Activated CD8-positive, alpha-beta T cell treated with anti-CD3 and anti-CD28 coated beads, Interleukin-2, amount 10 ng/mL, durations not matched to agents 7 days and 5 days (primary cell): ENCODE results near the gene PLXDC2. TPM values are rescaled to one million over a fixed set of nuclear protein-coding genes. Genes with fewer than 3 reads are reported as not detected.

Experiments used
- ATAC-seq: fragments of 150-1000 bp; cut with Tn5 transposase; one replicate; pipeline ENCODE4 v1.10.0; 2021; ENCODE audit warnings: moderate library complexity
- CTCF ChIA-PET: fragments of 350-600 bp; sonication (Branson Sonifier 250); formaldehyde crosslinking; loops from one replicate; lab custom pipeline; 2021; ENCODE audit warnings: antibody characterized with exemption; lab: Charles Lee
- POLR2A ChIA-PET: fragments of 350-600 bp; sonication (Branson Sonifier 250); formaldehyde crosslinking; loops from one replicate; lab custom pipeline; 2021; ENCODE audit warnings: antibody characterized with exemption; lab: Charles Lee
- DNase-seq: peaks from one replicate; pipeline ENCODE4 v3.0.0-alpha.2; 2020
- H3K27ac Mint-ChIP-seq: one replicate; pipeline ENCODE4 v1.8.0; 2021; ENCODE audit warnings: mild to moderate bottlenecking, mixed read lengths
- H3K27me3 Mint-ChIP-seq: one replicate; pipeline ENCODE4 v1.8.0; 2021; ENCODE audit warnings: low read depth, mixed read lengths
- H3K36me3 Mint-ChIP-seq: one replicate; pipeline ENCODE4 v1.8.0; 2021; ENCODE audit warnings: low read depth, mixed read lengths
- H3K4me1 Mint-ChIP-seq: one replicate; pipeline ENCODE4 v1.8.0; 2021; ENCODE audit warnings: low read depth, mixed read lengths
- H3K4me3 Mint-ChIP-seq: one replicate; pipeline ENCODE4 v1.8.0; 2021; ENCODE audit warnings: mild to moderate bottlenecking, mixed read lengths
- H3K9me3 Mint-ChIP-seq: one replicate; pipeline ENCODE4 v1.8.0; 2022; ENCODE audit warnings: mixed read lengths; ENCODE audit not compliant: insufficient read depth
- total RNA-seq, 2 experiments: library from RNA; stranded (reverse); gene quantifications; one replicate each; pipeline ENCODE4 v1.2.3, GENCODE V29; 2021

Gene PLXDC2
- total RNA-seq, 2 experiments from 2014 or later = 0.05 TPM; not detected in 1

DNA sequence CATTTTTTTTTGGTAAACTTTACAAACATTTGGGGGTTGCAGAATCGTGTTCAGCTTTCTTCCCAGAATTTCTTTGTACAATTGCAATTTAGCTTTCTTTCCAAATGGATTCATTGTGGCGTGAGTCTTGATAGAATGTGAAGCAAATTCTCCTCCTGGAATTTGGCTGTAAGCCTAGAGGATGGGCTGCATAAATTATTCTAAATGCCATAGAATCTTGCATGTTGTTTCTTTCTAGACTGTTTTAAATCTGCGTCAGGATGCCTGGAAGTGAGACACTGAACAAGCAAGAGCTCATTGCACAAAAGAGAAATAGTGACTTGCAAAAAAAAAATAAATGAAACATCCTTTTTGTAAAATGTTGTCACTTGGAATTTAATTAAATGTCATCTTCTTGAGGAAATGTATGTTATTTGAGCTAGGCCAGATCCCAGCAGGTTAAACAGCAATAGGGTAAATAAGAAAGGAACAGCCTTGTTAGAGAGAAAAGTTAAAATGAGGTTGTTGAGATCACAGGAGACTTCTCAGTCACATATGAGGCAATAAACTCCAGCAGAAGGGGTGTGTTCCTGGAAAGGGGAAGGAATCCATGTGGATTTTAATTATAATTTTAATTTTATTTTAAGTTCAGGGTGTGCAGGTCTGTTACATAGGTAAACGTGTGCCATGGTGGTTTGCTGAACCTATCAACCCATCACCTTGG, 483.0 kb downstream of the PLXDC2 start:
- Mint-ChIP-seq H3K4me3 (no peak overlapping the region), H3K9me3 (peaks cover 5% of the 10 kb centered on the region), H3K4me1 (no peaks in the 10 kb centered on the region), H3K27me3 (no peaks in the 10 kb centered on the region), H3K36me3 (no peaks in the 10 kb centered on the region), H3K27ac (no peak overlapping the region)
- ChIA-PET CTCF (no interaction called here), POLR2A (no interaction called here)
- ATAC-seq (no peak), DNase-seq (no peak)

- Mint-ChIP-seq H3K9me3 (peaks cover 5% of the 10 kb centered on the region), H3K27me3 (no peaks in the 10 kb centered on the region), H3K36me3 (no peaks in the 10 kb centered on the region), H3K4me3 (no peak overlapping the region), H3K27ac (no peak overlapping the region), H3K4me1 (no peaks in the 10 kb centered on the region)
- no peak for ATAC-seq
- CTCF ChIA-PET = no interaction called here
- POLR2A ChIA-PET = no interaction called here
- DNase-seq = no peak
Observed at GRCh38 chr10:20300735-20301134, 484.5 kb downstream of the PLXDC2 start.

GRCh38 chr10:20302033-20302432, 485.8 kb downstream of the PLXDC2 start:
- CTCF ChIA-PET = no interaction called here
- DNase-seq (no peak), ATAC-seq (no peak)
- Mint-ChIP-seq H3K27me3 (no peaks in the 10 kb centered on the region), H3K9me3 (peaks cover 5% of the 10 kb centered on the region), H3K4me1 (no peaks in the 10 kb centered on the region), H3K27ac (no peak overlapping the region), H3K36me3 (no peaks in the 10 kb centered on the region), H3K4me3 (no peak overlapping the region)
- POLR2A ChIA-PET = no interaction called here

GRCh38 chr10:20303453-20304152, 487.4 kb downstream of the PLXDC2 start:
- ATAC-seq = no peak
- H3K27ac Mint-ChIP-seq = no peak overlapping the region
- H3K4me1 Mint-ChIP-seq = no peaks in the 10 kb centered on the region
- H3K36me3 Mint-ChIP-seq = no peaks in the 10 kb centered on the region
- DNase-seq = no peak
- CTCF ChIA-PET = no interaction called here
- POLR2A ChIA-PET = no interaction called here
- H3K4me3 Mint-ChIP-seq = no peak overlapping the region
- H3K9me3 Mint-ChIP-seq = no peaks in the 10 kb centered on the region
- H3K27me3 Mint-ChIP-seq = no peaks in the 10 kb centered on the region

- no peak for DNase-seq
- POLR2A ChIA-PET = no interaction called here
- H3K27ac Mint-ChIP-seq = no peak overlapping the region
- no peak for ATAC-seq
- H3K4me1 Mint-ChIP-seq = no peaks in the 10 kb centered on the region
- CTCF ChIA-PET = no interaction called here
- H3K36me3 Mint-ChIP-seq = no peaks in the 10 kb centered on the region
- no peaks in the 10 kb centered on the region for H3K27me3 Mint-ChIP-seq
- no peak overlapping the region for H3K4me3 Mint-ChIP-seq
- H3K9me3 Mint-ChIP-seq = peaks cover 36% of the 10 kb centered on the region
Observed at GRCh38 chr10:20313665-20314064, 497.4 kb downstream of the PLXDC2 start.

GRCh38 chr10:20314431-20314830, 498.2 kb downstream of the PLXDC2 start:
- POLR2A ChIA-PET = interaction anchor here (0.6 kb wide), 1 partner anchor 234 kb away, joined by 3 read pairs; no protein-coding TSS in a partner anchor
- no peaks in the 10 kb centered on the region for H3K4me1 Mint-ChIP-seq

GRCh38 chr10:20327954-20328353, 511.7 kb downstream of the PLXDC2 start:
- no peak for ATAC-seq
- POLR2A ChIA-PET = no interaction called here
- no peaks in the 10 kb centered on the region for H3K4me1 Mint-ChIP-seq
- CTCF ChIA-PET = no interaction called here
- no peaks in the 10 kb centered on the region for H3K36me3 Mint-ChIP-seq
- no peak overlapping the region for H3K4me3 Mint-ChIP-seq
- H3K27me3 Mint-ChIP-seq = no peaks in the 10 kb centered on the region
- H3K27ac Mint-ChIP-seq = no peak overlapping the region
- DNase-seq = no peak
- peaks cover 18% of the 10 kb centered on the region for H3K9me3 Mint-ChIP-seq

More at GRCh38 chr10:20314431-20314830, 498.2 kb downstream of the PLXDC2 start:
- H3K9me3 Mint-ChIP-seq = peaks cover 28% of the 10 kb centered on the region
- no peaks in the 10 kb centered on the region for H3K36me3 Mint-ChIP-seq
- no peak for ATAC-seq
- no peak overlapping the region for H3K27ac Mint-ChIP-seq
- CTCF ChIA-PET = no interaction called here
- H3K4me3 Mint-ChIP-seq = no peak overlapping the region
- no peaks in the 10 kb centered on the region for H3K27me3 Mint-ChIP-seq
- DNase-seq = no peak

- no peak for ATAC-seq
- DNase-seq = no peak
- H3K27ac Mint-ChIP-seq = no peak overlapping the region
- no peak overlapping the region for H3K4me3 Mint-ChIP-seq
- ChIA-PET CTCF (no interaction called here), POLR2A (no interaction called here)
- H3K36me3 Mint-ChIP-seq = no peaks in the 10 kb centered on the region
- no peaks in the 10 kb centered on the region for H3K27me3 Mint-ChIP-seq
- H3K4me1 Mint-ChIP-seq = no peaks in the 10 kb centered on the region
- H3K9me3 Mint-ChIP-seq = peaks cover 15% of the 10 kb centered on the region
Observed at GRCh38 chr10:20330246-20330645, 514.0 kb downstream of the PLXDC2 start.

- Mint-ChIP-seq H3K27ac (no peak overlapping the region), H3K36me3 (no peaks in the 10 kb centered on the region), H3K9me3 (peaks cover 20% of the 10 kb centered on the region), H3K4me1 (no peaks in the 10 kb centered on the region), H3K27me3 (no peaks in the 10 kb centered on the region), H3K4me3 (no peak overlapping the region)
- ChIA-PET CTCF (no interaction called here), POLR2A (no interaction called here)
- DNase-seq (no peak), ATAC-seq (no peak)
Observed at GRCh38 chr10:20334559-20334958, 518.3 kb downstream of the PLXDC2 start.
